K562 (cell line): Measurements from ENCODE around the gene ACADL. TPM values are rescaled to one million over a fixed set of nuclear protein-coding genes. Genes with fewer than 3 reads are reported as not detected.

Experiments
- ARID1B ChIP-seq: fragments of 450-650 bp; IDR thresholded peaks from 2 replicates; pipeline ENCODE4 v1.6.1; 2016; ENCODE audit warnings: antibody characterized with exemption, mild to moderate bottlenecking, inconsistent platforms
- CTCF ChIP-seq, 3 experiments: IDR thresholded peaks in 2 of 3; conservative IDR thresholded peaks in 1 of 3; 2 replicates each; pipeline ENCODE4 v1.5.1; 2011 to 2012; ENCODE audit warnings: low read length in 3 of 3, mild to moderate bottlenecking in 3 of 3, control low read depth in 2 of 3, improper control_type of control experiment in 1 of 3, inconsistent platforms in 1 of 3, low read depth in 1 of 3, mixed read lengths in 1 of 3, moderate library complexity in 1 of 3; ENCODE audit not compliant: insufficient read depth in 2 of 3
- DEAF1 ChIP-seq: fragments of 450-650 bp; formaldehyde crosslinking; IDR thresholded peaks from 2 replicates; pipeline ENCODE4 v1.4.0; 2020; ENCODE audit warnings: mild to moderate bottlenecking, moderate library complexity
- KDM4B ChIP-seq, 2 experiments: fragments of 450-650 bp in 1 of 2; sonication (generic) in 1 of 2; IDR thresholded peaks; 2 replicates each; pipeline ENCODE4 v1.6.1; 2016 to 2017; ENCODE audit warnings: borderline replicate concordance in 2 of 2, antibody characterized with exemption in 1 of 2, low read depth in 1 of 2, mild to moderate bottlenecking in 1 of 2
- NBN ChIP-seq: fragments of 450-650 bp; IDR thresholded peaks from 2 replicates; pipeline ENCODE4 v1.6.1; 2016; ENCODE audit warnings: low read depth, mild to moderate bottlenecking
- NCOA1 ChIP-seq: fragments of 450-650 bp; IDR thresholded peaks from 2 replicates; pipeline ENCODE4 v1.6.1; 2016; ENCODE audit warnings: low read depth
- NFIC ChIP-seq: fragments of 450-650 bp; IDR thresholded peaks from 2 replicates; pipeline ENCODE4 v1.6.1; 2017; ENCODE audit warnings: mild to moderate bottlenecking, inconsistent platforms
- PHF8 ChIP-seq: fragments of 200-600 bp; sonication (generic); IDR thresholded peaks from 2 replicates; pipeline ENCODE4 v1.6.1; 2012; ENCODE audit warnings: mixed run types, mild to moderate bottlenecking, inconsistent platforms, low read length, moderate library complexity, borderline replicate concordance
- PURB ChIP-seq: sonication (generic); formaldehyde crosslinking; IDR thresholded peaks from 2 replicates; pipeline ENCODE4 v1.9.0; 2021; ENCODE audit warnings: low read depth, mild to moderate bottlenecking, missing genetic modification reagents
- RAD21 ChIP-seq, 2 experiments: fragments of 250-450 bp in 1 of 2; fragments of 450-650 bp in 1 of 2; sonication (Bioruptor Pico) in 1 of 2; formaldehyde crosslinking in 1 of 2; IDR thresholded peaks in 1 of 2; conservative IDR thresholded peaks in 1 of 2; 2 replicates each; pipeline versions ENCODE4 v1.4.0 to v1.8.0; 2020 to 2022; ENCODE audit warnings: mild to moderate bottlenecking in 2 of 2, moderate library complexity in 1 of 2
- RBM25 ChIP-seq: fragments of 200-400 bp; formaldehyde crosslinking; IDR thresholded peaks from 2 replicates; pipeline ENCODE4 v1.6.1; 2018; ENCODE audit warnings: low read length, low read depth, moderate library complexity; ENCODE audit not compliant: severe bottlenecking
- SIRT6 ChIP-seq: IDR thresholded peaks from one replicate; pipeline ENCODE4 v1.6.1; 2012; ENCODE audit warnings: low read depth, mild to moderate bottlenecking, control low read depth, inconsistent platforms, low read length, moderate library complexity
- SMC3 ChIP-seq: conservative IDR thresholded peaks from 2 replicates; pipeline ENCODE4 v1.6.1; 2011; ENCODE audit warnings: low read depth, low read length, improper control_type of control experiment; ENCODE audit not compliant: insufficient read depth
- SRSF9 ChIP-seq: fragments of 200-400 bp; formaldehyde crosslinking; IDR thresholded peaks from 2 replicates; pipeline ENCODE4 v1.6.1; 2017; ENCODE audit warnings: low read depth, low read length, borderline replicate concordance
- THRB ChIP-seq: fragments of 450-650 bp; formaldehyde crosslinking; conservative IDR thresholded peaks from 2 replicates; pipeline ENCODE4 v1.4.0; 2022; ENCODE audit warnings: mild to moderate bottlenecking, missing genetic modification characterization
- TRIM24 ChIP-seq, 2 experiments: fragments of 450-650 bp; IDR thresholded peaks; 2 replicates each; pipeline ENCODE4 v1.6.1; 2016
- TSC22D4 ChIP-seq: fragments of 450-650 bp; IDR thresholded peaks from 2 replicates; pipeline ENCODE4 v1.6.1; 2016; ENCODE audit warnings: missing genetic modification characterization, missing biosample characterization, control low read depth
- ZNF134 ChIP-seq: fragments of 250-450 bp; sonication (Bioruptor Pico); conservative IDR thresholded peaks from 2 replicates; pipeline ENCODE4 v1.4.0; 2020
- ZNF197 ChIP-seq: fragments of 200-800 bp; sonication (Bioruptor generic); IDR thresholded peaks from 2 replicates; pipeline ENCODE4 v1.6.1; 2016; ENCODE audit warnings: low read depth, missing genetic modification characterization, missing compliant biosample characterization
- ZNF263 ChIP-seq: sonication (generic); formaldehyde crosslinking; IDR thresholded peaks from 2 replicates; pipeline ENCODE4 v1.8.0; 2022; ENCODE audit warnings: mild to moderate bottlenecking, missing genetic modification reagents, borderline replicate concordance
- ZNF280B ChIP-seq: fragments of 250-450 bp; sonication (Bioruptor Pico); IDR thresholded peaks from 2 replicates; pipeline ENCODE4 v1.5.1; 2021; ENCODE audit warnings: mild to moderate bottlenecking
- ZNF347 ChIP-seq: fragments of 450-650 bp; formaldehyde crosslinking; IDR thresholded peaks from 2 replicates; pipeline ENCODE4 v1.4.0; 2020; ENCODE audit warnings: low read depth, mild to moderate bottlenecking, moderate library complexity
- ZNF668 ChIP-seq: fragments of 250-450 bp; sonication (Bioruptor Pico); IDR thresholded peaks from 2 replicates; pipeline ENCODE4 v1.8.0; 2022; ENCODE audit warnings: mild to moderate bottlenecking, inconsistent platforms
- polyA plus RNA-seq, 8 experiments: library from polyadenylated mRNA; depleted of rRNA in 4 of 8; stranded (reverse) in 5 of 8; unstranded in 3 of 8; fragments of >200 nt; fragmentation: Nextera tagmentation in 2 of 8; fragmentation: Illumina TruSeq in 1 of 8; extraction: Ambion mirVana in 2 of 8; extraction: Trizol in 1 of 8; gene quantifications; 2 replicates each; pipeline versions ENCODE4 v1.2.1 to v1.2.3, GENCODE V29; 2011 to 2014; ENCODE audit warnings: inconsistent platforms in 1 of 8, missing spikeins in 1 of 8
- total RNA-seq, 7 experiments: library from RNA; depleted of rRNA in 6 of 7; stranded (reverse); fragments of >200 nt in 6 of 7; fragmentation: Illumina TruSeq in 2 of 7; extraction: Trizol in 2 of 7; gene quantifications; 2 replicates each; pipeline versions ENCODE4 v1.2.1 to v1.2.3, GENCODE V29; 2011 to 2021; ENCODE audit warnings: low replicate concordance in 1 of 7

Gene ACADL
- total and polyA plus RNA-seq, 9 of the 15 experiments (the other 6 are each of a cell fraction or from before 2014, with no cell fraction given) = 0.07 TPM; not detected in 8

GRCh38 chr2:210199186-210199765 lies 26.0 kb downstream of the ACADL start (continued):
- TF ChIP-seq TRIM24 (IDR thresholded peaks at IDR 0.05) (no peak), ZNF134 (CRISPR knock-in tag) (no peak), TSC22D4 (tag) (no peak), NBN (no peak), ZNF347 (CRISPR knock-in tag) (no peak), NCOA1 (no peak), ARID1B (no peak), ZNF668 (no peak), PURB (CRISPR knock-in tag) (no peak), ZNF280B (CRISPR knock-in tag) (no peak), SIRT6 (no peak), SMC3 (0 out of 2 replicates have a peak, but pooled peaks have one; percentile 29), RAD21 (CRISPR knock-in tag; conservative IDR thresholded peaks at IDR 0.05 in 1 of 2, IDR thresholded peaks at IDR 0.05 in 1 of 2) (peak; percentile 55 to 63), SRSF9 (no peak), ZNF197 (CRISPR knock-in tag) (no peak), RBM25 (no peak), CTCF (IDR thresholded peaks at IDR 0.05 in 2 of 3, conservative IDR thresholded peaks at IDR 0.05 in 1 of 3; ENCODE audit: insufficient read depth in 2 of 3, low read depth in 1 of 3, low read length in 3 of 3) (peak in 2 of 3 experiments; percentile 30 to 57; a peak in 3 of 6 replicates), PHF8 (no peak), ZNF263 (CRISPR knock-in tag) (no peak), NFIC (no peak), DEAF1 (CRISPR knock-in tag) (peak; percentile 55; the same call in 1 of the 2 replicates), KDM4B (IDR thresholded peaks at IDR 0.05; ENCODE audit: borderline replicate concordance in 2 of 2, low read depth in 1 of 2) (no peak), THRB (CRISPR knock-in tag) (no peak)
